ENCODE data around the gene SSR2. TPM values are rescaled to one million over a fixed set of nuclear protein-coding genes. Genes with fewer than 3 reads are reported as not detected.

Gene SSR2
- total RNA-seq, 1 donor from 2014 or later: 207 TPM

DNA sequence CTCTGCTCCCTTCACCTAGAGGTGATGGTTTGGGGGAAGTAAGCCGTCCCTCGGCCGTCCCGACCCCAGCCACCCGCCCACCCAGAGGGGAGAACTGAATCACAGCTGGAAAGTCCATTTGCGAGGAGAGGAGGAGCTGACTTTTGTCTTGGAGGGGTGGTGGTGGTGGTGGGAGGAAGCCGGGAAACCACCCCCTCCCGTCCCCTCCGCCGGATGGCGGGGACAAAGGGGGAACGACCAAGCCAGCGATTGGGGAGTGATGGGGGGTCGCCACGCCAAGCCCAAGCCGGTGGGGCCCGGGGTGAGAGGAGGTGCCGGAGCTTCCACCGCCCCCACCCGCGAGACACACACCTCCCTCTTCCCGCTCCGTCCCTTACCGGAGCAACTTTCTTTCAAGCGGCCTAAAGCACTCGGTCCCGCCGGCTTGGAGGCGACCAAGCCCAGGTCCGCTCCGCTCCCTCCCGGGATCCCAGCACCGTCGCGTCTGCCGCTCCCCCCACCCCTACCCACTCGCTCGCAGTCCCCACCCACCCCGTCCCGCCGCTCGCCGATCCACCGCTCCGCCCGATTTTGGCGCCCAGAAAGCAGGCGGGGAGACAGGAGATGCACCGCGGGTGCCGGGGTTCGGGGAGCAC lies 42.9 kb downstream of the SSR2 start:
- H3K4me1 ChIP-seq: peaks cover 76% of the 10 kb centered on the region
- DNase-seq (no peak), ATAC-seq (peak; percentile 58 to 60)
- H3K4me3 ChIP-seq: peak overlapping the region; percentile 94
- H3K36me3 ChIP-seq: peaks cover 7% of the 10 kb centered on the region
- no peaks in the 10 kb centered on the region for H3K9me3 ChIP-seq
- intact Hi-C loops (cut with DNase I): no loop called here
- H3K27ac ChIP-seq: peak overlapping the region; percentile 93
- TF ChIP-seq, protein P1, sequence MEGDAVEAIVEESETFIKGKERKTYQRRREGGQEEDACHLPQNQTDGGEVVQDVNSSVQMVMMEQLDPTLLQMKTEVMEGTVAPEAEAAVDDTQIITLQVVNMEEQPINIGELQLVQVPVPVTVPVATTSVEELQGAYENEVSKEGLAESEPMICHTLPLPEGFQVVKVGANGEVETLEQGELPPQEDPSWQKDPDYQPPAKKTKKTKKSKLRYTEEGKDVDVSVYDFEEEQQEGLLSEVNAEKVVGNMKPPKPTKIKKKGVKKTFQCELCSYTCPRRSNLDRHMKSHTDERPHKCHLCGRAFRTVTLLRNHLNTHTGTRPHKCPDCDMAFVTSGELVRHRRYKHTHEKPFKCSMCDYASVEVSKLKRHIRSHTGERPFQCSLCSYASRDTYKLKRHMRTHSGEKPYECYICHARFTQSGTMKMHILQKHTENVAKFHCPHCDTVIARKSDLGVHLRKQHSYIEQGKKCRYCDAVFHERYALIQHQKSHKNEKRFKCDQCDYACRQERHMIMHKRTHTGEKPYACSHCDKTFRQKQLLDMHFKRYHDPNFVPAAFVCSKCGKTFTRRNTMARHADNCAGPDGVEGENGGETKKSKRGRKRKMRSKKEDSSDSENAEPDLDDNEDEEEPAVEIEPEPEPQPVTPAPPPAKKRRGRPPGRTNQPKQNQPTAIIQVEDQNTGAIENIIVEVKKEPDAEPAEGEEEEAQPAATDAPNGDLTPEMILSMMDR (IDR thresholded peaks at IDR 0.05): no peak
- no peaks in the 10 kb centered on the region for H3K27me3 ChIP-seq (ENCODE audit: low read depth)

DNA sequence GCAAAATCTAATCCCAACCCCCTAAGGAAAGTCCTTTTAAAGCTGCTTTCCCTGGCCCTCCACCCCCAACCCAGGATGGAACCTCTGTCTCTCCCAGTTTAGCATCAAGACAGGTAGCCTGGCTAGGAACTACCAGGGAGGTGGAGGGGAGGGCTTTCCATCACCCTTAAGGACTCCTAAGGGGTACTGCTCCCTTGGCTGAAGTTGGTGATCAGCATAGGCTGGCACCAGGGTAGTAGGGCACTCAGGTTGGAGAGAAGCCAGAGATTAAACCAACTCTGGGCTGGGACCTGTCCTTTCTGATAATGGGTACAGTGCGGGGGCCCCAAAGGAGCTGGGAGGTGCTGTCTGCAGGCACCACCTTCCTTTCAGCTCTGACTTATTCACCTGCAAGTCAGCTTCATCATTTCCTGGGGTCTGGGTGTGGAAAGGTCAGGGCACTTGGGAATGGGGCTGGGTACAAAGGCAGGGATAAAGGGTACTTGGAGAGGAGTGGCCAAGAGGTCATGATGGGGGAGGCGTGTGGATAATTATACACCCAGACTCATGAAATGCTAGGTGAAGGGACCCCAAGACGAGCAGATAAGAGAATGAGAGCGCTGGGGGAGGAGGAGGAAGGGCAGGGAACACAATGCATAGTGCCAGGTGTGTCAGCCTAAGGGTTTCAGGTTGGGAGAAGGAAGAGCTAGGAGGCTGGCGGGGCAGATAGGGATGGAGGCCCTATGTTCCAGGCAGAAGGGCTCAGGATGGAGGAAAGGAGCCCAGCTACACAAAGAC lies 43.6 kb downstream of the SSR2 start:
- Histone ChIP-seq H3K4me1 (peaks cover 76% of the 10 kb centered on the region), H3K9me3 (no peaks in the 10 kb centered on the region), H3K27ac (peak overlapping the region; percentile 93), H3K4me3 (peak overlapping the region; percentile 94), H3K27me3 (ENCODE audit: low read depth) (no peaks in the 10 kb centered on the region), H3K36me3 (peaks cover 7% of the 10 kb centered on the region)
- DNase-seq (no peak), ATAC-seq (peak; percentile 0 to 3)
- intact Hi-C loops (cut with DNase I): no loop called here
- TF ChIP-seq, protein P1 (IDR thresholded peaks at IDR 0.05): no peak

DNA sequence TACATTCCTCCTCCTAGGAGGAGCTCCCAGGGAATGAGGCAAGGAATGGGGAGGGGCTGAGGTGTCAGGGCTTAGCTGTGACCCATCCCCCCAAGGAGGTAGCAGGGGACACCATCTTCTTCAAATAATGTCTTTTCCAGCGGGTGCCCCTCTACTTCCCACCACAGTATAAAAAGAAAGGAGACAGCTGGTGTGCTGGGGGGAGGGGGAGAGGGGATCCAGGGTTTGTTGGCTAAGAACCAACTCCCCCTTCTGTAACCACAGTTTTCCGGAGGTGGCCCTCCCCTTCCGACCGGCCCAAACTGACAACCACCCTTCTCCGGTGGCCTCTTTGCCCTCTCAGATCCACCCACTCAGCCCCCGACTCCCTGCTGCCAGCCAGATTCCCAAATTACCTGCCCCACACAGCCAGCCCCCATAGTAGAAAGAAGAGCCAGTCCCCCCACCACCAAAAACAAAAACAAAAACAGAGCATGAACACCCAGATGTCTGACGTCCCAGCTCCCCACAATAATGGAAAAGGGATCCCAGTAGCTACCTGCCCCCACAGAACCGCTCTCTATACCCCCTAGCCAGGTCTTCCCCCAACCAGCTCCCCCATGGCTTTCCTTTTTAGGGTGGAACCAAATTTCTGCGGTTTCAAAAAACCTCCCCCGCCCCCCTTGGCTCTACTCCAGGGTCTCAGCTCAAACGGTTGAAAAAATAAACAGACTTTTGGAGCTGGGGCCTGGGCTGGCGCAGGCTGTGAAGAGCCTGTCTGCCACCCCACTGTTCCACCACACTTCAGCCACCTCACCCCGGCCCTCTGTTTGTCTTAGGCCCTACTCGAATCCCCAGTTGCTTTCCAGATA lies 44.5 kb downstream of the SSR2 start:
- DNase-seq: peak; percentile 82
- TF ChIP-seq, protein P1 (IDR thresholded peaks at IDR 0.05): no peak
- ATAC-seq: peak; percentile 44 to 47

DNA sequence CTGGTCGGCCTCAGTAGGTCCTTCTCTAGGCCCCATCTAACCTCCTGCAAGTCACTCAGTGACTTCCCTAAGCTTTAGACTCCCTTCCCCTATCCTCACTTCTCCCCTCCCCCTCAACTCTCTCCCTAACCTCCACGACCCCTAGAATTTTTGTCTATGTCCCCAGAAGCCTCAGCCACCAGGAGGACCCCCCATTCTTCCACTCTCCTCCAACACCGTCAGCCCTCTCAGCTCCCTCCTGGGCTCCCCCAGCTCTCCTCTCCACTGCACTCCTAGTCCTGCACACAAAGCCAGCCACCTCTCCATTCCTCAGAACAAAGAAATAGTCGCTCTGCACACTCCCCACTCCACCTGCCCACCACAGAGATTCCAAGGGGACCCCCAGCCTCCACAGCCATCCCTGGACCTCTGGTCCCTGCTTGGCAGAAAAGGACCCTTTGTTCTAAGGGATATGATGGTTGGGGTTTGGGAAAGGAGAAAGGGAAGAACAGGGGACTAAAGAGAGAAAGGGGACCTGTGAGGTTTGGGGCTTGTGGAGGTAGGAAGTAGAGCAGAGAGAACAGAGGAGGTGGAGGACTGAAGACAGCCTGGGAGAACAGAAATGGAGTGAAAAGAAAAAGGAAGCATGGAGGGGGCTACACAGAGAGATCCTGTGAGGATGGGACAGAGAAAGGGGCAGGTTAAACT lies 45.2 kb downstream of the SSR2 start:
- DNase-seq: no peak
- TF ChIP-seq, protein P1 (IDR thresholded peaks at IDR 0.05): no peak
- intact Hi-C loops (cut with DNase I): no loop called here
- H3K27me3 ChIP-seq (ENCODE audit: low read depth): no peaks in the 10 kb centered on the region
- H3K36me3 ChIP-seq: peaks cover 7% of the 10 kb centered on the region
- H3K4me3 ChIP-seq: peak overlapping the region; percentile 94
- no peaks in the 10 kb centered on the region for H3K9me3 ChIP-seq
- H3K27ac ChIP-seq: peak overlapping the region; percentile 93
- peaks cover 76% of the 10 kb centered on the region for H3K4me1 ChIP-seq
- ATAC-seq: no peak

More for the DNA sequence above, 44.5 kb downstream of the SSR2 start:
- peaks cover 7% of the 10 kb centered on the region for H3K36me3 ChIP-seq
- H3K4me3 ChIP-seq: peak overlapping the region; percentile 94
- H3K4me1 ChIP-seq: peaks cover 76% of the 10 kb centered on the region
- H3K27ac ChIP-seq: peak overlapping the region; percentile 93
- H3K9me3 ChIP-seq: no peaks in the 10 kb centered on the region
- no peaks in the 10 kb centered on the region for H3K27me3 ChIP-seq (ENCODE audit: low read depth)
- intact Hi-C loops (cut with DNase I): no loop called here

Data from lower lobe of right lung (tissue), 2 donors.